T-cell (primary cell): ENCODE results near the gene FMN2. TPM values are rescaled to one million over a fixed set of nuclear protein-coding genes. Genes with fewer than 3 reads are reported as not detected.

Experiments used
- ATAC-seq, 4 experiments: fragments of 200-7000 bp in 3 of 4; fragments of 150-1000 bp in 1 of 4; cut with Tn5 transposase; replicated peaks in 1 of 4; 1 replicate in 3 of 4; 2 replicates in 1 of 4; pipeline ENCODE4 v1.10.0; 2021; ENCODE audit warnings: moderate library complexity in 3 of 4, mild to moderate bottlenecking in 2 of 4, moderate number of reproducible peaks in 1 of 4
- CTCF ChIA-PET, 2 donors: fragments of 300-600 bp; sonication (Branson Sonifier 250); formaldehyde crosslinking; loops; one replicate each; lab custom pipeline; 2022; ENCODE audit warnings: antibody characterized with exemption in 2 of 2; lab: Charles Lee
- POLR2A ChIA-PET, 2 donors: fragments of 300-600 bp; sonication (Branson Sonifier 250); formaldehyde crosslinking; loops; one replicate each; lab custom pipeline; 2022; ENCODE audit warnings: antibody characterized with exemption in 2 of 2; lab: Charles Lee
- DNase-seq, 35 experiments: peaks; one replicate each; pipeline versions ENCODE4 v3.0.0 to v3.0.0-alpha.2; 2013 to 2023
- H3K27ac ChIP-seq: one replicate; pipeline ENCODE4 v1.5.1; 2013; ENCODE audit warnings: low read length
- H3K27me3 ChIP-seq, 2 experiments: replicated peaks in 1 of 2; 1 replicate in 1 of 2; 2 replicates in 1 of 2; pipeline versions ENCODE4 v1.6.1 to v1.7.0; 2013; ENCODE audit warnings: low read length in 1 of 2, mixed read lengths in 1 of 2; ENCODE audit not compliant: control insufficient read depth in 2 of 2, insufficient read depth in 2 of 2; ENCODE audit errors: extremely low read depth in 1 of 2
- H3K36me3 ChIP-seq, 2 donors: 1 replicate in 1 of 2; 2 replicates in 1 of 2; pipeline versions ENCODE4 v1.6.1 to v1.7.0; 2013; ENCODE audit warnings: low read length in 1 of 2; ENCODE audit not compliant: control insufficient read depth in 2 of 2, insufficient read depth in 1 of 2; ENCODE audit errors: extremely low read depth in 1 of 2
- H3K4me1 ChIP-seq, 2 experiments: 1 replicate in 1 of 2; 2 replicates in 1 of 2; pipeline versions ENCODE4 v1.6.1 to v1.7.0; 2013; ENCODE audit warnings: low read length in 2 of 2, mixed read lengths in 1 of 2; ENCODE audit not compliant: insufficient read depth in 2 of 2, control insufficient read depth in 1 of 2; ENCODE audit errors: extremely low read depth in 1 of 2
- H3K4me3 ChIP-seq, 2 donors: 1 replicate in 1 of 2; 2 replicates in 1 of 2; pipeline versions ENCODE4 v1.5.1 to v1.7.0; 2013; ENCODE audit warnings: mild to moderate bottlenecking in 2 of 2, low read length in 1 of 2, moderate library complexity in 1 of 2; ENCODE audit not compliant: control insufficient read depth in 1 of 2; ENCODE audit errors: extremely low read depth in 1 of 2
- H3K9me3 ChIP-seq: 2 replicates; pipeline ENCODE4 v1.7.0; 2013
- H3K27ac Mint-ChIP-seq, 2 donors: one replicate each; pipeline ENCODE4 v1.8.0; 2020 to 2021; ENCODE audit warnings: mild to moderate bottlenecking in 2 of 2, mixed read lengths in 2 of 2
- H3K27me3 Mint-ChIP-seq, 2 donors: one replicate each; pipeline ENCODE4 v1.8.0; 2021 to 2022; ENCODE audit warnings: mixed read lengths in 2 of 2
- H3K36me3 Mint-ChIP-seq: one replicate; pipeline ENCODE4 v1.8.0; 2021; ENCODE audit warnings: mixed read lengths
- H3K4me1 Mint-ChIP-seq, 3 donors: one replicate each; pipeline ENCODE4 v1.8.0; 2020 to 2022; ENCODE audit warnings: mixed read lengths in 3 of 3, mild to moderate bottlenecking in 1 of 3
- H3K4me3 Mint-ChIP-seq, 3 donors: one replicate each; pipeline ENCODE4 v1.8.0; 2020 to 2022; ENCODE audit warnings: mild to moderate bottlenecking in 3 of 3, mixed read lengths in 3 of 3, moderate library complexity in 3 of 3
- H3K9me3 Mint-ChIP-seq, 3 donors: one replicate each; pipeline ENCODE4 v1.8.0; 2020 to 2022; ENCODE audit warnings: mixed read lengths in 3 of 3
- WGBS: methylation state at CpG from one replicate; pipeline ENCODE4 v1.1.5; 2013; ENCODE audit warnings: missing lambda C conversion rate; ENCODE audit not compliant: insufficient coverage; 5-methylcytosine and 5-hydroxymethylcytosine counted together
- total RNA-seq, 35 experiments: library from RNA in 6 of 35; stranded (reverse) in 6 of 35; fragments of 120-200 nt in 1 of 35; gene quantifications; one replicate each; pipeline versions ENCODE4 v1.2.1 to v1.2.4 and lab custom pipeline; 2013 to 2026

FMN2 gene
- total RNA-seq, 5 donors from 2014 or later (not counting 1 experiment from before 2014, with no cell fraction given): not detected

DNA sequence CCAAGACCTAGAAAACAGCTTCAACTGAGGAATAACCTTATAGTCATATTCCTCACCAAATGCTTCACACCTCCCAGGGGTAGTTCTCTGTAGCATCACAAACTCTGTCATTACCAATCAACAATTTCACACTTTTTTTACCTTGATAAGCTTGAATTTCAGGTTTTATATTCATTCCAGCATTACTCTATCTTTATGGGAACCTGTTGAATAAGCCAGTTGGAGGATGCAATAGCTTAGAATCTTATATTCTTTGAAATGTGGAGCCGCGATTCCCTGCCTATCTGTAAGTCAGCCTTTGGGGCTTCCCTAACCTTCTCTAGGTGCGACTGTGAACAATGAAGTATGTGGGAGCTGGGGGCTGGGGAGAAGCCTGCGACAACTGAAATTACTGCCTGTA lies 374.8 kb downstream of the FMN2 start:
- WGBS: 90% methylated on average over 2 of the region's 4 CpGs
- Histone ChIP-seq H3K27me3 (peaks cover 0 to under 1% of the 10 kb centered on the region in 2 experiments), H3K27ac (no peak overlapping the region), H3K9me3 (no peaks in the 10 kb centered on the region), H3K4me1 (no peaks in the 10 kb centered on the region), H3K4me3 (no peak overlapping the region), H3K36me3 (no peaks in the 10 kb centered on the region)
- DNase-seq (no peak), ATAC-seq (no peak)
- POLR2A ChIA-PET: no interaction called here
- CTCF ChIA-PET: interaction anchor here in 1 of 2 donors (1.8 kb wide), 1 partner anchor 9 kb away, joined by 5 read pairs; no protein-coding TSS in a partner anchor
- H3K27ac Mint-ChIP-seq: no peak overlapping the region
- H3K4me3 Mint-ChIP-seq: no peak overlapping the region
- peaks cover 0 to 5% (median 0%) of the 10 kb centered on the region in 3 donors for H3K9me3 Mint-ChIP-seq
- H3K27me3 Mint-ChIP-seq: no peaks in the 10 kb centered on the region
- no peaks in the 10 kb centered on the region for H3K36me3 Mint-ChIP-seq
- H3K4me1 Mint-ChIP-seq: peaks cover 0 to 13% (median 10%) of the 10 kb centered on the region in 3 donors

GRCh38 chr1:240467895-240468294 lies 376.2 kb downstream of the FMN2 start:
- no peaks in the 10 kb centered on the region for H3K36me3 Mint-ChIP-seq
- H3K4me3 ChIP-seq: no peak overlapping the region
- peaks cover 0 to 13% (median 10%) of the 10 kb centered on the region in 3 donors for H3K4me1 Mint-ChIP-seq
- H3K4me1 ChIP-seq: no peaks in the 10 kb centered on the region
- peaks cover 0 to 5% (median 0%) of the 10 kb centered on the region in 3 donors for H3K9me3 Mint-ChIP-seq
- DNase-seq (no peak), ATAC-seq (no peak)
- no peaks in the 10 kb centered on the region for H3K36me3 ChIP-seq
- H3K27me3 ChIP-seq: peaks cover 0 to 3% of the 10 kb centered on the region in 2 experiments
- H3K9me3 ChIP-seq: no peaks in the 10 kb centered on the region
- ChIA-PET POLR2A (no interaction called here), CTCF (no interaction called here)
- no peaks in the 10 kb centered on the region for H3K27me3 Mint-ChIP-seq
- H3K27ac Mint-ChIP-seq: no peak overlapping the region
- no peak overlapping the region for H3K4me3 Mint-ChIP-seq
- no peak overlapping the region for H3K27ac ChIP-seq

DNA sequence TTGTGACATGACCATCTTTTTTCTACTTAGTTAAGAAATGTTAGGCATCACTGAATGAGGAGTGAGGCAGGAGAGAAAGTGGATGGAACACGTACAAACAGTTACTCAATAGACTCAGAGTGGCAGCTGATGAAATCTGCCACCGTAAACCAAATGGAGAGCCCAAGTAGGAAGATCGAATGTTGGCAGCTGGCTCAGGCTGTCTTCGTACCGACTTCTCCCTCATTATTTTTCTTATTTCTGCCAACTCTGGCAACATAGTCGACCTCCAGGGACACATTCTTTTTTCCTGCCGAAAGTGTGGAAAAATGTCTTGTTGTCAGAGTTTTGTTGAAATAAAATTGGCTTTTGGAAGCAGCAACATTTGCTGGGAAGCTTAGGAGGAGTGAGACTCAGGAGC lies 377.0 kb downstream of the FMN2 start:
- no peak overlapping the region for H3K27ac Mint-ChIP-seq
- H3K9me3 Mint-ChIP-seq: no peaks in the 10 kb centered on the region
- Histone ChIP-seq H3K27ac (no peak overlapping the region), H3K36me3 (no peaks in the 10 kb centered on the region), H3K4me3 (no peak overlapping the region), H3K4me1 (no peaks in the 10 kb centered on the region), H3K9me3 (no peaks in the 10 kb centered on the region), H3K27me3 (peaks cover 0 to 5% of the 10 kb centered on the region in 2 experiments)
- 93% methylated on average over 2 of the region's 7 CpGs for WGBS
- no peak overlapping the region for H3K4me3 Mint-ChIP-seq
- ChIA-PET CTCF (no interaction called here), POLR2A (no interaction called here)
- H3K4me1 Mint-ChIP-seq: peaks cover 0 to 13% (median 10%) of the 10 kb centered on the region in 3 donors
- H3K27me3 Mint-ChIP-seq: no peaks in the 10 kb centered on the region
- H3K36me3 Mint-ChIP-seq: no peaks in the 10 kb centered on the region
- no peak for ATAC-seq
- no peak for DNase-seq

DNA sequence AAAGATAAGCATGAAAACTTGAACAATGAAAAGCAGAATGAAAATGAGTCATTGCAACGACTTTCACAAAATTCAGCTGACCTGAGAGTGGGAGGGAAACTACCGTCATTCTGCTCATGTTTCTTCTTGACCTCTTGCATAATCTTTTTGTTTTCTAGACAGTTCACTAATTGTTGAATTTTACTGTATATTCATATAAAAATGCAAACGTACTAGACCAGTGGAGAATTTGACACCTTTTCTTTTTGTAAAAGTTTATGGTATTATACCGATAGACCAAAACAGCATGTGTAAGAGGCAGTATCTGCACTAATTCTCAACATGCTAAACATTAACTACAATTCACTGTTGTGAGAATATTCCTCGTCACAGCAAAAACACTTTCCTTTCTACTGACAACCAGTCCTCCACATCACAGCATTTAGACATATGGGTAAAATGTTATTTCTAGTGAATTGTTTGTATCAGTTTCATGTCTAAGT lies 382.5 kb downstream of the FMN2 start:
- Histone ChIP-seq H3K4me1 (no peaks in the 10 kb centered on the region), H3K27ac (no peak overlapping the region), H3K36me3 (no peaks in the 10 kb centered on the region), H3K27me3 (peaks cover 0 to 5% of the 10 kb centered on the region in 2 experiments), H3K4me3 (no peak overlapping the region), H3K9me3 (no peaks in the 10 kb centered on the region)
- DNase-seq (no peak), ATAC-seq (no peak)
- no peaks in the 10 kb centered on the region for H3K4me1 Mint-ChIP-seq
- ChIA-PET CTCF (no interaction called here), POLR2A (no interaction called here)
- H3K9me3 Mint-ChIP-seq: peaks cover 0 to 4% (median 0%) of the 10 kb centered on the region in 3 donors
- no peak overlapping the region for H3K27ac Mint-ChIP-seq
- H3K4me3 Mint-ChIP-seq: no peak overlapping the region
- no peaks in the 10 kb centered on the region for H3K36me3 Mint-ChIP-seq
- H3K27me3 Mint-ChIP-seq: peaks cover 0 to 3% of the 10 kb centered on the region in 2 donors
- no CpG with 5 or more reads among the region's 5 CpGs for WGBS

- Histone ChIP-seq H3K36me3 (no peaks in the 10 kb centered on the region), H3K27me3 (peaks cover 0 to 5% of the 10 kb centered on the region in 2 experiments), H3K4me3 (no peak overlapping the region), H3K4me1 (no peaks in the 10 kb centered on the region), H3K9me3 (no peaks in the 10 kb centered on the region), H3K27ac (no peak overlapping the region)
- Mint-ChIP-seq H3K27me3 (peaks cover 0 to 3% of the 10 kb centered on the region in 2 donors), H3K36me3 (no peaks in the 10 kb centered on the region), H3K9me3 (peaks cover 0 to 4% (median 0%) of the 10 kb centered on the region in 3 donors), H3K4me1 (no peaks in the 10 kb centered on the region), H3K27ac (no peak overlapping the region), H3K4me3 (no peak overlapping the region)
- ChIA-PET POLR2A (no interaction called here), CTCF (no interaction called here)
- no peak for ATAC-seq
- 35% methylated on average over 2 of the region's 4 CpGs for WGBS
- no peak for DNase-seq
Observed at GRCh38 chr1:240475832-240476231, 384.1 kb downstream of the FMN2 start.

- Mint-ChIP-seq H3K27ac (no peak overlapping the region), H3K27me3 (peaks cover 0 to 3% of the 10 kb centered on the region in 2 donors), H3K36me3 (no peaks in the 10 kb centered on the region), H3K9me3 (peaks cover 0 to 4% (median 1%) of the 10 kb centered on the region in 3 donors), H3K4me1 (no peaks in the 10 kb centered on the region), H3K4me3 (no peak overlapping the region)
- POLR2A ChIA-PET: no interaction called here
- Histone ChIP-seq H3K36me3 (no peaks in the 10 kb centered on the region), H3K4me3 (no peak overlapping the region), H3K9me3 (no peaks in the 10 kb centered on the region), H3K27me3 (no peaks in the 10 kb centered on the region), H3K4me1 (no peaks in the 10 kb centered on the region), H3K27ac (no peak overlapping the region)
- CTCF ChIA-PET: interaction anchor here (0.6 kb wide), 2 partner anchors 17 to 474 kb away, joined by 3 to 8 read pairs; no protein-coding TSS in a partner anchor
- no CpG with 5 or more reads among the region's 6 CpGs for WGBS
- DNase-seq (no peak), ATAC-seq (no peak)
Observed at GRCh38 chr1:240478536-240478935, 386.9 kb downstream of the FMN2 start.
